ENCODE measurements around the gene ZNF827.

GRCh38 chr4:145888393-145888792 is 50.2 kb downstream of the ZNF827 start:
- no peak; the same call in 1 of the 2 replicates for TF ChIP-seq CTCF (conservative IDR thresholded peaks at IDR 0.05)
- no peak for TF ChIP-seq EZH2 (IDR thresholded peaks at IDR 0.05; ENCODE audit: low read depth)
